ENCODE results near the gene DNAJC12. TPM values are rescaled to one million over a fixed set of nuclear protein-coding genes. Genes with fewer than 3 reads are reported as not detected.

The DNAJC12 gene
- total and polyA plus RNA-seq, 8 donors: 8.7 to 35.5 (median 20.6) TPM

DNA sequence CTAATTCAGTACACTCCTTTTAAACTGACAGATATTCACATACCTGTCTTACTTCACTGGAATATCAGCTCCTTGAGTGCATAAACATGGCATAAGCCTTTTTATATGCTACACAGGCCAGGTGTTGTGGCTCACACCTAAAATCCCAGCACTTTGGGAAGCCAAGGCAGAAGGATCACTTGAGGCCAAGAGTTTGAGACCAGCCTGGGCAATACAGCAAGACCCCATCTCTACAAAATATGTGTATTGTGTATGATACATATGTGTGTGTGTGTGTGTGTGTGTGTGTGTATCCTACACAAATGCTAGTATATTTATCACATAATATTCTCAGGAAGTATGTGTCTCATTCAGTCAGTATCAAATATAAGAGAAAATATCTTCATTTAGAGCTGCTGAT is 45.3 kb downstream of the DNAJC12 start:
- TF ChIP-seq, protein P1, sequence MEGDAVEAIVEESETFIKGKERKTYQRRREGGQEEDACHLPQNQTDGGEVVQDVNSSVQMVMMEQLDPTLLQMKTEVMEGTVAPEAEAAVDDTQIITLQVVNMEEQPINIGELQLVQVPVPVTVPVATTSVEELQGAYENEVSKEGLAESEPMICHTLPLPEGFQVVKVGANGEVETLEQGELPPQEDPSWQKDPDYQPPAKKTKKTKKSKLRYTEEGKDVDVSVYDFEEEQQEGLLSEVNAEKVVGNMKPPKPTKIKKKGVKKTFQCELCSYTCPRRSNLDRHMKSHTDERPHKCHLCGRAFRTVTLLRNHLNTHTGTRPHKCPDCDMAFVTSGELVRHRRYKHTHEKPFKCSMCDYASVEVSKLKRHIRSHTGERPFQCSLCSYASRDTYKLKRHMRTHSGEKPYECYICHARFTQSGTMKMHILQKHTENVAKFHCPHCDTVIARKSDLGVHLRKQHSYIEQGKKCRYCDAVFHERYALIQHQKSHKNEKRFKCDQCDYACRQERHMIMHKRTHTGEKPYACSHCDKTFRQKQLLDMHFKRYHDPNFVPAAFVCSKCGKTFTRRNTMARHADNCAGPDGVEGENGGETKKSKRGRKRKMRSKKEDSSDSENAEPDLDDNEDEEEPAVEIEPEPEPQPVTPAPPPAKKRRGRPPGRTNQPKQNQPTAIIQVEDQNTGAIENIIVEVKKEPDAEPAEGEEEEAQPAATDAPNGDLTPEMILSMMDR (IDR thresholded peaks at IDR 0.05): no peak
- no peak for FAIRE-seq
- H3K4me3 ChIP-seq: no peak overlapping the region
- no peak for ATAC-seq
- no peak for DNase-seq
- H3K27me3 ChIP-seq: no peaks in the 10 kb centered on the region
- H3K27ac ChIP-seq: no peak overlapping the region
- no peaks in the 10 kb centered on the region for H3K9me3 ChIP-seq
- intact Hi-C loops (cut with DNase I): no loop called here
- no peaks in the 10 kb centered on the region for H3K36me3 ChIP-seq
- no peaks in the 10 kb centered on the region for H3K4me1 ChIP-seq

DNA sequence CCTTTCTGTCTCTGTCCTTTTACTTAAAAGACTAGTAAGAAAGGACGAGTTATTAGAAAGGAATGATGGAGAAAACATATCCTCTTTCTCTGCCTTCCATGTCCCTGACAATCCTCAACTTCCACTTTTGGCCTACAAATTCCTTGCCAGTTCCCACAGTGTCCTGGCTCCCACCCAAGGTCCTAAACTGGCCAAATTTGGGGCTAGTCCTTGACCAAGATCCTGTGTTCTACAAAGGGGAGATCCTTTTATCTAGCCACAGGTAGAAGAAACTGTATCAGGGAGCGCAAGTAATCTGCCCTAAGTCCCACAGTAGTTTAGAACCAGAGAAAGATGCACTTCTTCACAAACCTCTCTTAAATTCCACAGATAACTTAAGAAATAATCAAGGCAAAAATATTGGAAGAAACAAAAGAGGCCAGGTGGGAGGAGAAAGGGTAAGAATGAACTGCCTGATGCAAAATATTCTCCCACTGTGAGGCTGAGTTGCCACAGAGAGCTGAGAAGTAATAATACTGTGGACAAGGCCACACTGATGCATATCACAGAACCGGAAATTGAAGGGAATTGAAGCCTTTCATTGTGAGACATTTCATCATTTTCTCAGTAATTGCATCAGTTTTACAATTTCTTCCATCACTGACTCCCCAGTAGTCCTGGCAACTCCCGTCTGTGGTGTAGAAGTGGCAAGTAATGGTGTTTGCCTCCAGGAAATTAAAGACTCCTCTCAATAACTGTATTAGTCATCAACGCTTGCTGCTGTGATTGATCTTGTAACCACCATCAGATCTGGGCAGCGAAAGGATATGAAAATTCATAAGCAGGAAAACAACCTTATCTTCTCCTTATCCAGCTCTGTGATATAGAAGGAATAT is 47.2 kb downstream of the DNAJC12 start:
- FAIRE-seq: no peak

DNA sequence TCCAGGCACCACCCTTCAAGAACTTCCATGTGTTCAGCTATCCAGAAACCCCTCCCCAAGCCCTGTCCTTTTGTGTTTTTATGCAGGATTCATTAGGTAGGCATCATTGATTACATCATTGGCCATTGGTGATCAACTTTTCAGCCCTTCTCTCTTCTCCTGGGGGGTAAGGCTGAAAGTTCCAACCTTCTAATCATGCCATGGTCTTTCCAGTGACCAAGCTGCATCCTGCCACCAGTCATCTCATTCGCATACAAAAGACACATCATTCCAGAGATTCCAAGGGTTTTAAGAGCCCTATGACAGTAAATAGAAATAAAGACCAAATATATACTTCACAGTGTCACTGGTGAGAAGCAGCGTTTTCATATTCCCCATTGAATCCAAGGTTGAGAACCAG is 48.2 kb downstream of the DNAJC12 start:
- ATAC-seq: no peak
- no peaks in the 10 kb centered on the region for H3K36me3 ChIP-seq
- no peak overlapping the region for H3K4me3 ChIP-seq
- no peaks in the 10 kb centered on the region for H3K4me1 ChIP-seq
- TF ChIP-seq, protein P1 (IDR thresholded peaks at IDR 0.05): no peak
- intact Hi-C loops (cut with DNase I): loop anchor here in 1 of 3 donors (10.0 kb wide), 1 partner anchor 105 kb away; no protein-coding TSS in a partner anchor
- H3K9me3 ChIP-seq: no peaks in the 10 kb centered on the region
- H3K27me3 ChIP-seq: no peaks in the 10 kb centered on the region
- no peak for DNase-seq
- no peak overlapping the region for H3K27ac ChIP-seq
- no peak for FAIRE-seq
- WGBS, 2 donors: 73 to 88% methylated on average over 2 of the region's 2 CpGs

More for the DNA sequence above, 47.2 kb downstream of the DNAJC12 start:
- Histone ChIP-seq H3K27me3 (no peaks in the 10 kb centered on the region), H3K4me3 (no peak overlapping the region), H3K36me3 (no peaks in the 10 kb centered on the region), H3K4me1 (no peaks in the 10 kb centered on the region), H3K9me3 (no peaks in the 10 kb centered on the region), H3K27ac (peak overlapping the region in 1 of 4 donors; percentile 4)
- peak in 1 of 6 donors; percentile 33 for DNase-seq
- peak in 2 of 4 donors; percentile 35 to 51 for ATAC-seq
- TF ChIP-seq, protein P1 (IDR thresholded peaks at IDR 0.05): no peak
- intact Hi-C loops (cut with DNase I): no loop called here
- WGBS, 2 donors: 54 to 59% methylated on average over 6 of the region's 6 CpGs

DNA sequence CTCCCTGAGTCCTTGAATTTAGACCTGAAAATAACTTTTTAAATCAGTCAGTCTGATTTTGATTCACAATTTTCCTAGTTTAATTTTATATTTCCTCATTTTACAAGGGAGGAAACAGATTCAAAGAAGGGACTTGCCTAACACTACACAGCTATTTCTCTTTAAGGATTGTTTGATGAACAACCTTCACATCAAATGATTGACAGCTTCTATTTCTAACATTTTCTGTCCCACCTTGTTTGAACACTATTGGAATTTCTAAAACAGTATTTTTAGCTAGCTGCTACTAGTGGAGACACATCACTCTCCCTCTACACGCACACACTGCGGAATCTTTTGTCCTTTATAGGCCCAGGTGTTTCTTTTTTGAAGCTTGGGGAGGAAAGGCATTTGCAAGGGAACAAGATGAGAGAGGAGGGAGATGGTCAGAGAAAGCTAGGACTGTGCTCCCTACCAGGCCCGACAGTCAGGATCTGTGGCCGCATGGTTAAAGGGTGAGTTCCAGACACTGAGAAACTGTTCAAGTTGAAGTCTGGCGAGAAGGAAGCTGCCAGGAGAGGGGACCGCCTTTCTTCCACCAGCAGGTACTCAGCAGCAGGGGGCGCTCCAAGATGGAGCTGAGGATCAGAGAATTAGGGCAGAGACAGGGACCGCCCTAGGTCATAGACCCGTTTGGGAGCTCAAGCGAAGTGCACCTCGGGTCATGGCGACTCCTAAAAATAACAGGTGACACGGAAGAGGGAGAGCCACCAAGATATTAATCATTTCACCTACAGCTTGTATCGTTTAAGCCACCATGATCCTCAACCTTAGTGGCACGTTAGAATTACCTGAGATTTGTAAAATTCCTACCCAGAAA is 49.7 kb downstream of the DNAJC12 start:
- Histone ChIP-seq H3K27me3 (no peaks in the 10 kb centered on the region), H3K4me3 (no peak overlapping the region), H3K36me3 (no peaks in the 10 kb centered on the region), H3K4me1 (no peaks in the 10 kb centered on the region), H3K27ac (no peak overlapping the region), H3K9me3 (no peaks in the 10 kb centered on the region)
- 23 to 26% methylated on average over 15 of the region's 15 CpGs for WGBS, 2 donors
- peak; percentile 86 to 94 (median 91) for ATAC-seq
- intact Hi-C loops (cut with DNase I): loop anchor here in 1 of 3 donors (10.0 kb wide), 1 partner anchor 103 kb away; no protein-coding TSS in a partner anchor
- peak; percentile 55 to 90 (median 74) for DNase-seq
- no peak for FAIRE-seq
- TF ChIP-seq, protein P1 (IDR thresholded peaks at IDR 0.05): peak; percentile 31 to 56 (median 48)

All from pancreas (tissue), 10 donors.